ENCODE data around the gene YPEL3. TPM values are rescaled to one million over a fixed set of nuclear protein-coding genes. Genes with fewer than 3 reads are reported as not detected.

YPEL3 gene
- total RNA-seq, 4 donors from 2014 or later, result 85.8 to 144 (median 113) TPM

DNA sequence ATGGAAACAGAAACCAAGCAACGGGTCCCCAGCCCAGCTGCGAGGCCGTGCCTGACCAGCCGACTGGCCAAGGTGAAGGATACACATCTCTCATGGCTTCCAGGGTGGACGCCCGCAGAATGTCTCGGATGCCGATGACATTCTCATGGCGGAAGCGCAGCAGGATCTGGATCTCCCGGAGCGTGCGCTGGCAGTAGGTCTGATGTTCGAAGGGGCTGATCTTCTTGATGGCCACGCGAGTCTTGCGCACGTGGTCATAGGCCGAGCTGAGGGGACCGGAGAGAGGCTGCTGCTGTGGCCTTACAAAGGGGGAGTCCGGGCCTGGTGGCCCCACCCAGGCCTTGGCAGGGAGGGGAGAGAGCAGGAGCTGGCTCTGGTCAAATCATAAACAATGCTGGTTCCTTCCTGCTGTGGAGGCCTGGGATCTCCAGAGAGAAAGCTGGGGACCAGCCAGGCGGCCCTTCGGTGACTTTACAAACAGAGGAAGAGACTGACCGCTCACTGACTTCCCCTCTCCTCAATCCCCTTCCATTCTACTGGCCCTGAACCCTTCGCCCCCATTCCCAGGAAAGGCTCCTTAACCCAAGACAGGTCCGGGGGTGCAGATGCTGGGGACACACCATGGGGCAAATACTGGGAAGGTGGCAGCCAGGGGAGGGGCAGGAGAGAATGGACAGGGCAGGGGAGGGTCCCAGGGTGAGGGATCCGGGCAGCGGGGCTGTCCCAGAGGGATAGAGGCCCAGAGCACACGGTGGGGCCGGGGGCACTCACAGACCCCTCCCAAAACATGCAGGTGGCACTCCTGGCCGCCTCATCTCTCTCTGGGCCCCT lies 25.9 kb upstream of the YPEL3 start:
- H3K27me3 ChIP-seq, result no peaks in the 10 kb centered on the region
- peaks cover 0 to 31% (median 0%) of the 10 kb centered on the region in 3 donors for H3K36me3 ChIP-seq
- DNase-seq, result peak in 2 of 3 donors; percentile 65
- peak overlapping the region; percentile 70 to 99 (median 90) for H3K4me3 ChIP-seq
- no peak for TF ChIP-seq POLR2A (IDR thresholded peaks at IDR 0.05)
- TF ChIP-seq, protein P1, sequence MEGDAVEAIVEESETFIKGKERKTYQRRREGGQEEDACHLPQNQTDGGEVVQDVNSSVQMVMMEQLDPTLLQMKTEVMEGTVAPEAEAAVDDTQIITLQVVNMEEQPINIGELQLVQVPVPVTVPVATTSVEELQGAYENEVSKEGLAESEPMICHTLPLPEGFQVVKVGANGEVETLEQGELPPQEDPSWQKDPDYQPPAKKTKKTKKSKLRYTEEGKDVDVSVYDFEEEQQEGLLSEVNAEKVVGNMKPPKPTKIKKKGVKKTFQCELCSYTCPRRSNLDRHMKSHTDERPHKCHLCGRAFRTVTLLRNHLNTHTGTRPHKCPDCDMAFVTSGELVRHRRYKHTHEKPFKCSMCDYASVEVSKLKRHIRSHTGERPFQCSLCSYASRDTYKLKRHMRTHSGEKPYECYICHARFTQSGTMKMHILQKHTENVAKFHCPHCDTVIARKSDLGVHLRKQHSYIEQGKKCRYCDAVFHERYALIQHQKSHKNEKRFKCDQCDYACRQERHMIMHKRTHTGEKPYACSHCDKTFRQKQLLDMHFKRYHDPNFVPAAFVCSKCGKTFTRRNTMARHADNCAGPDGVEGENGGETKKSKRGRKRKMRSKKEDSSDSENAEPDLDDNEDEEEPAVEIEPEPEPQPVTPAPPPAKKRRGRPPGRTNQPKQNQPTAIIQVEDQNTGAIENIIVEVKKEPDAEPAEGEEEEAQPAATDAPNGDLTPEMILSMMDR (IDR thresholded peaks at IDR 0.05), result no peak
- peak overlapping the region; percentile 89 to 99 (median 96) for H3K27ac ChIP-seq
- H3K9me3 ChIP-seq, result no peaks in the 10 kb centered on the region
- peaks cover 3 to 49% (median 9%) of the 10 kb centered on the region in 4 donors for H3K4me1 ChIP-seq

DNA sequence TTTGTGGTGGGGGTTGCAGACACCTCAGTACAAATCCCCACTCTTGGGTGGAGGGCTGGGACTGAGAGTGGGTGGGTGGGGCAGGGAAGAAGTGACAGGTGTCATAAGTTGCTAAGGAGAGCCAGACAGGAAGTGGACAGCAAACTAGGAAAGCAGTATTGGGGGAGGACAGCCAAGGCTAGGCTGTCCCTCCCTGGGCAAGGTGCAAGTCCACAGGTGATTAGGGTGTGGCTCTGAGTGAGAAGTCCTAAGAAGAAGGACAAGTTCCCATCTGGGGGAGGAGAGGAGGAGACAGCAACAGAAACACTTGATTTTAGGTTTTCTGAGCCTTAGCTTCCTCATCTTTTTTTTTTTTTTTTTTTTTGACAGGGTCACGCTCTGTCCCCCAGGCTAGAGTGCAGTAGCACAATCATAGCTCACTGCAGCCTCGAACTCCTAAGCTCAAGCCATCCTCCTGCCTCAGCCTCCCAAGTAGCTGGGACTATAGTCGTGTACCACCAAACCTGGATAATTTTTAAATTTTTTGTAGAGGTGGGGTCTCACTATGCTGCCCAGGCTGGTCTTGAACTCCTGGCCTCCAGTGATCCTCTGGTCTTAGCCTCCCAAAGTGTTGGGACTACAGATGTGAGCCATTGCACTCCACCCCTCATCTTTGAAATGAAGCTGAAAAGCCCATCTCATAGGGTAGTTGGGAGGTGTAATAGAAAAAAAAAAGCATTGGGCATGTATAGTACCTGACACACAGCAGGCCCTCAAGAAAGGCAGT lies 24.5 kb upstream of the YPEL3 start:
- TF ChIP-seq POLR2A (IDR thresholded peaks at IDR 0.05), result peak; percentile 49 to 87
- TF ChIP-seq, protein P1 (IDR thresholded peaks at IDR 0.05), result no peak
- peak overlapping the region in 1 of 4 donors; percentile 8 for H3K4me3 ChIP-seq
- H3K9me3 ChIP-seq, result no peaks in the 10 kb centered on the region
- DNase-seq, result peak in 2 of 3 donors; percentile 80 to 91
- no peaks in the 10 kb centered on the region for H3K27me3 ChIP-seq
- peaks cover 0 to 41% (median 0%) of the 10 kb centered on the region in 3 donors for H3K36me3 ChIP-seq
- H3K27ac ChIP-seq, result peak overlapping the region; percentile 89 to 99 (median 96)
- H3K4me1 ChIP-seq, result peaks cover 9 to 63% (median 9%) of the 10 kb centered on the region in 4 donors

DNA sequence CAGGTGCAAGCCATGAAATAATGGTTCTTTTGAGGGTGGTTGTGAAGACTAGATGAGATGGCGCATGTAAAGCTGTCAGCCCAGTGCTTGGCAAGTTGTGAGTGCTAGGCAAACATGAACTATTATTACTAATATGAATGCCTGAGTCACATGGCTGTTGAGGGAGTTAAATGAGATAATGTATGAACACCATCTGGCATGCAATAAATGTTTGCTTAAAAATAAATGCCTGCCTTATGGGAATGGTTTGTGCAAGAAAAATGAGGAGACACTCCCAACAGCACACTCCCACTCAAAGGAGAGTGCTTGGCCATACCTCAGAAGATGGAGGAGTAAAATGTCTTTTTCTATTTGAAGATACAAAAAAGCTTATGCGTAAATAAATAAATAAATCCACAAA lies 23.4 kb upstream of the YPEL3 start:
- TF ChIP-seq POLR2A (IDR thresholded peaks at IDR 0.05), result no peak
- TF ChIP-seq, protein P1 (IDR thresholded peaks at IDR 0.05), result no peak
- peak overlapping the region in 3 of 4 donors; percentile 66 to 97 (median 95) for H3K27ac ChIP-seq
- H3K4me1 ChIP-seq, result peaks cover 9 to 71% (median 12%) of the 10 kb centered on the region in 4 donors
- no peak overlapping the region for H3K4me3 ChIP-seq
- no peaks in the 10 kb centered on the region for H3K9me3 ChIP-seq
- H3K27me3 ChIP-seq, result no peaks in the 10 kb centered on the region
- no peak for DNase-seq
- H3K36me3 ChIP-seq, result peaks cover 0 to 43% (median 0%) of the 10 kb centered on the region in 3 donors

DNA sequence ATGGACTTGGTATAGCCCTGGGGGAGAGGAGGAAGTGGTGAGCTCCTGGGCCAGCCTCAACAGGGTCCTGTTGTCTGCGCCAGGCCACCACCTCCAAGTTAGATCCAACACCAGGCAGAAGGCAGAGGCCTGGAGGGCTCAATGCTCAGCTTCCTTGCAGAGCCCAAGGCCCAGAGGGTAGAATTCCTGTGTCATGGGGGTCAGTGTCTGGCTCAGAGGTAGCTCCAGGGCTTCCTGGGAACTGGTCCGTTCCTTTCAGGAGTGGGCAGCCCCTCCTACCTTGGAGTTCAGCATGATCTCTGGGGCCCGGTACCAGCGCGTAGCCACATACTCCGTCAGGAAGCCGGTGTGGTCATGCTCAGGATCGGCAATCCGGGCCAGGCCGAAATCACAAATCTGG lies 21.8 kb upstream of the YPEL3 start:
- peaks cover 0 to 51% (median 0%) of the 10 kb centered on the region in 3 donors for H3K36me3 ChIP-seq
- DNase-seq, result no peak
- no peaks in the 10 kb centered on the region for H3K9me3 ChIP-seq
- H3K4me3 ChIP-seq, result no peak overlapping the region
- peaks cover 6 to 80% (median 17%) of the 10 kb centered on the region in 4 donors for H3K4me1 ChIP-seq
- TF ChIP-seq POLR2A (IDR thresholded peaks at IDR 0.05), result no peak
- TF ChIP-seq, protein P1 (IDR thresholded peaks at IDR 0.05), result no peak
- no peaks in the 10 kb centered on the region for H3K27me3 ChIP-seq
- peak overlapping the region in 3 of 4 donors; percentile 59 to 90 (median 77) for H3K27ac ChIP-seq

DNA sequence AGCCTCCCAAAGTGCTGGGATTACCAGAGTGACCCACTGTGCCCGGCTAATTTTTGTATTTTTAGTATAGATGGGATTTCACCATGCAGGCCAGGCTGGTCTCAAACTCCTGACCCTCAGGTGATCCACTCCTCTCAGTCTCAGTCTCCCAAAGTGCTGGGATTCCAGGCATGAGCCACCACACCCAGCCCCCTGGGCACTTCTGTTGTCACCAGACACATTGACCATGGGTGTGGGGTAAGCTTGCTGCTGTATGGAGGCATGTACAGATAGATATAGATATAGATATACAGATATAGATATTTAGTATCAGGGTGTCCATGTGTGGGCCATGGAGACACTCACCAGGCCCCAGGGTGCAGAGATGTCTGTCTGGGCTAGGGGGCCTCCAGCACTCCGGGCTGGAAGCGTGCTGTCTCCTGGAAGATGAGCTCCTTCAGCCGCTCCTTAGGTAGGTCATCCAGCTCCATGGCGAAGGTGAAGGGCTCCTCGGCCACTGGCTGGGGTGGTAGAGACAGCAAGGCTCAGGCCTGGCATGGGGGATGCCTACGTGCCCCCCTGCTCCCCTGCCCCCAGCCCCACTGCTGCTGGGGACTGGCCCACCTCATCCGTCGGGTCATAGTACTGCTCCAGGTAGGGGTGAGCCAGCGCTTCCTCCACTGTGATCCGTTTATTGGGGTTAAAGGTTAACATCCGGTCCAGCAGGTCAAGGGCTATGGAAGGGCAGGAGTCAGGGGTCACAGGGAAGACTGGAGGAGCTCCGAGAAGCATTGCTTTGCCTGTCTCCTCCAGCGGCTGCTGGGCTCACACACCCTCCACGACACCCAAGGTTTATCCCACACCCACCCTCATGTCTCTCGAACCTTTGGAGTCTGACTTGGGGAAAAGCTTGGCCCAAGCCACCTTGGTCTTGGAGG lies 20.5 kb upstream of the YPEL3 start:
- H3K4me1 ChIP-seq, result peaks cover 0 to 77% (median 17%) of the 10 kb centered on the region in 4 donors
- DNase-seq, result peak in 1 of 3 donors; percentile 54
- no peaks in the 10 kb centered on the region for H3K27me3 ChIP-seq
- H3K27ac ChIP-seq, result peak overlapping the region in 3 of 4 donors; percentile 59 to 90 (median 77)
- no peak overlapping the region for H3K4me3 ChIP-seq
- H3K9me3 ChIP-seq, result no peaks in the 10 kb centered on the region
- peaks cover 0 to 62% (median 0%) of the 10 kb centered on the region in 3 donors for H3K36me3 ChIP-seq
- TF ChIP-seq, protein P1 (IDR thresholded peaks at IDR 0.05), result no peak
- TF ChIP-seq POLR2A (IDR thresholded peaks at IDR 0.05), result no peak

Data from Peyer's patch (tissue), 4 donors.